GM18868 (cell line): Measurements from ENCODE around the gene PDCD1LG2.
A peak's percentile ranks its signal among the peaks of the same experiment; 100 is the strongest.
"Not testable (repeated sequence)": the region's sequence is repeated elsewhere in the genome, so short reads cannot be mapped to it uniquely, and the experiment has no call there.

Experiments used
- ATAC-seq: cut with Tn5 transposase; IDR thresholded peaks from one replicate; pipeline ENCODE4 v1.9.1; 2021; ENCODE audit warnings: mild to moderate bottlenecking, moderate library complexity; ENCODE audit not compliant: unreplicated experiment

The PDCD1LG2 gene

DNA sequence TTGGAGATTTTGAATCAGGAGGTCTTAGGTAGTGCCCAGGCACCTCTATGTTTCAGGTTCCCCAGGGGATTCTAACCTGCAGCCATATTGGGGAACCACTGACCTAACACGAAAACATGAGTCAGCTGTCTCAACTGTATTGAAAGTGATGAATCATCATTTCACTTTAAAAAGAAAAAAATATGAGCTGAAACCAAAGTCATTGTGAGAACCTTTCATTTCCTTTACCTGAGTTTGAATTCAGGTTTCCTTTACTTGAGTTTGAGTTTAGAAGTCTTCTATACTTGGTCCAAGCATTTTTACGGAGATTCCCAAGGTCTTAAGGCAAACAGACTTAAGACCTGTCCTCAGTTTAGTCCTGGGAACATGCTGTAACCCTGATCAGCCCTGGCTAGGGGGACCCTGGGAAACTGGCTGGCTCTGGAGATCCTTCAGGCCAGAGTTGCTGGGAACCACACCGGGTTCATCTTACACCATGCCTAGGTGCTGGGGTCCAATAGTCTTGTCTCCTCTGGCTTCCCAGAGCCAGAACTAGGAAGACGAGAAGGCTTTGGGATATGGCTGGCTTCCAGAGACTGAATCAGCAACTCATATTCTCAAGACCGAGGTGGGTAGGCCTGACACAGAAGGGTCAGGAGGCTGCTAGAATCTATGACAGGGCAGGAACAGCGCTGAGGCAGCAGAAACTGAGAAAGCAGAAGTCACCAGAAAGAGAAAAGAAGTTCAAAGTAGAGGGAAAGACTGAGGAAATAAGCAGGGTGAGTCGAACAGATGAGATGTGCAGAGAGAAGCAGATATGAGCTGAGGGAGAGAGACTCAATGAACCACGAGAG is 16.4 kb upstream of the PDCD1LG2 start:
- ATAC-seq: peak; percentile 81

DNA sequence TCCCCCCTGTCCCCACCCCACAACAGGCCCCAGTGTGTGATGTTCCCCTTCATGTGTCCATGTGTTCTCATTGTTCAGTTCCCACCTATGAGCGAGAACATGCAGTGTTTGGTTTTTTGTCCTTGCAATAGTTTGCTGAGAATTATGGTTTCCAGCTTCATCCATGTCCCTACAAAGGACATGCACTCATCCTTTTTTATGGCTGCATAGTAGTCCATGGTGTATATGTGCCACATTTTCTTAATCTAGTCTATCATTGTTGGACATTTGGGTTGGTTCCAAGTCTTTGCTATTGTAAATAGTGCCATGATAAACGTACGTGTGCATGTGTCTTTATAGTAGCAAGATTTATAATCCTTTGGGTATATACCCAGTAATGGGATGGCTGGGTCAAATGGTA is 15.6 kb upstream of the PDCD1LG2 start:
- not testable (repeated sequence) for ATAC-seq

DNA sequence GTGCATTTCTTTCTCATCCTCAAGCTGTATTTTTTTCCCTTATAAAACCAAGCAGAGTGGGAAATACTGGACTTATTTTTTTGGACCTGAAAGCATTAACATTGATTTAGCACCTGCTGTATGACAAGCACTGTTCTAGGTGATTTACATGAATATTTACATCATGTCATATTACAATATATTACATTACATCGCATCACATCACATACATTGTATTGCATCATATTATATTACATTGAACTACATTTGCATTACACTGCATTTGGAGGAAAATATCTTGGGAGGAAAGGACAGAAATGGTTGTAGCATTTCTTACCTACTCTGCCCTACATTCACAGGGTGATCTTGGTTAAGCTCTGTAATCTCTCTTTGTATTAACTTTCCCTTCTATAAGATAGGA is 11.2 kb upstream of the PDCD1LG2 start:
- ATAC-seq: no peak

DNA sequence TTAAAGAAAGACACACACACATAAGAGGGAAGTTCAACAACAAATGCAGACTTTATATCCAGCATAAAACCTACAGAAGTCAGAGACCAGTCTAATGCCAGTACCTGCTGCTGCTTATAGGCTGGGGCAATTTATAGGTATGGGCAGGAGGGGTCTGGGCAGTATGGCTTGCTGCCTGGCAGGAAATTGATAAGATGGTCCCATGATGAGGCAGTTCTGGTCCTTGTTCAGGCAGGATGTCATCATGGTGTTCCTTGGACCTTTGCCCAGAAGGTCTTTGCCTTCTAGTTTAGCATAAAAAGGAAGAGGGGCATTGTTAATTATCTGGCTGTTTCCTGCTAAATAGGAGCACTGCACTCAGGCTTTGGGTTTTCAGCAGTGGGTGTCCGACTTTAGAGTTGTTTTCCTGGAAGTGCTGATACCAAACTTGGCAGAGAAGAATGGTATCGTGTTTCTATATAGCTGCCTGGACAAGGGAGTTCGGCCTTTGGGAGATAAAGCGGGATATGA is 10.4 kb upstream of the PDCD1LG2 start:
- ATAC-seq: no peak

DNA sequence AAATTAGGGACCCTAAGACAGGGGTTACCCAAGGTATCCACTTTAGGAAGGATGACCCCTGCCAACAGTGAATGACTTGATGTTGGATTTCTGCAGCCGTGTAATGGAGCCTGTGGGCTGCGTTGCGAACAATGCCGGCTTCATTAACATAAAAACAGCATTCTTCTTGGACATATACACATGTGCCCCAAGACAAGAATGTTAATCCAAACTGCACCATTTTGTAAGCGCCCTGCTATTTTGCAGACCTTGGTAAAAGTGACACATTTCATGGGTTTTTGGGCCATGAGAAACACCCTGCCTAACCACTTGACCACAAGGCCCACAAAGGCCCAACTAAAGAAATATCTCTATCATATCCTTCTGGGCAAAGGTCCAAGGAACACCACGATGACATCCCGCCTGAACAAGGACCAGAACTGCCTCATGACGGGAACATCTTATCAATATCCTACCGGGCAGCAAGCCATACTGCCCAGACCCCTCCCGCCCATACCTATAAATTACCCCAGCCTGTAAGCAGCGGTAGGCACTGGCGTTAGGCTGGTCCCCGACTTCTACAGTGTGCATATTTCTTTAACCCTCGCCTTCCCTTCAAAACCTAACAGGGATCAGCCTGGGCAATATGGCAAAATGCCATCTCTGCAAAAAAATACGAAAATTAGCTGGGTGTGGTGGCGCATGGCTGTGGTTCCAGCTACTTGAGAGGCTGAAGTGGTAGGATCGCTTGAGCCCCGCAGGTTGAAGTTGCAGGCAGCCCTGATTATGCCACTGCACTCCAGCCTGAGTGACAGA is 9.7 kb upstream of the PDCD1LG2 start:
- ATAC-seq: no peak

DNA sequence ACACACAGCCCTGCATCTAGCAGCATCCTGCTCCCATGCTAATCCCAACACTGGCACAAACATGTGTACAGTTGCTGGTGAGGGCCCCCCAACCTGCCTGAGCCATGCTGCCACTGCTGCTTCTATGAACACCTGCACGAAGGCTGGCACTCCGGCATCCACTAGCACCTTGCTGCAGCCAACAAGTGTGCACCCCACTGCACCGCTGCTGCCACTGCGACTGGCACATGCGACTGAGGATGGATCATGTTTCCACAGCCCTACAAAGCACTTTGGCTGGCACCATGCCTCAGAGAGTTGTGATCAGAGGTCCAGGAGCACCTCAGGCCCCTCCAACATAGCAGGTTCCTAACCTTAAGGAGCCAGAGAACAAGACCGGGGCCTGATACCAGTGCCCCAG is 7.8 kb upstream of the PDCD1LG2 start:
- ATAC-seq: no peak

DNA sequence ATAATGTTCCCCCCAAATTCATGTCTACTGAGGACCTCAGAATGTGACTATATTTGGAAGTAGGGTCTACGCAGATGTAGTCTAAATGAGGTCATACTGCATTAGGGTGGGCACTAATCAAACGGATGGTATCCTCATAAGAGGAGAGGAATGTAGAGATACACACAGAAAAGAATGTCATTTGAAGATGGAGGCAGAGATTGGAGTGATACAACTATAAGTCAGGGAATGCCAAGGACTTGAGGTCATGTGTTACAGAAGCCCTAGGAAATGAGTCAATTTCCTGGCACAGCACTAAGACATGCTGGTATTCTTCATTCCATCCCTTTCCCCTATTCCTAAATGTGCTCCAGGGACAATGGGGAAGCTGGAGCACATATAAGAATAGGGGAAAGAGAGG is 758 bp upstream of the PDCD1LG2 start:
- ATAC-seq: no peak

DNA sequence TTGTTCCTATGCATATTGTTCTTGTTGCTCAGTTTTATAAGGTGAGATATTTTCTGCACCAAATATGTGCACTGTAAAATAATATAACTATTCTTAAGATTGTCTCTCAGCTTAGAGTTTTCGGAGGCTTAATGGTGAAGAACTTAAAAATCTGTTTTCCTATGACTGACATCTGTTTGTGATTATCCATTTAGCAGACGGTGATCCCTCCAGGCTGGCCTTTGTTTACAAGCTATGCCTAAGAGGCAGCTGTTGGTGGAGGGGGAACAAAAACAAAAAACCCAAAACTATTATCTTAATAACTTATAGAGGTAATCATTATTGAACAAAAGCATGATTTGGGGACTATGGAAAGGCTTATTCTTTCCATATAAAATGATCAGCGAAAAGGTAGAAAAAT is 658 bp downstream of the PDCD1LG2 start:
- no peak for ATAC-seq

DNA sequence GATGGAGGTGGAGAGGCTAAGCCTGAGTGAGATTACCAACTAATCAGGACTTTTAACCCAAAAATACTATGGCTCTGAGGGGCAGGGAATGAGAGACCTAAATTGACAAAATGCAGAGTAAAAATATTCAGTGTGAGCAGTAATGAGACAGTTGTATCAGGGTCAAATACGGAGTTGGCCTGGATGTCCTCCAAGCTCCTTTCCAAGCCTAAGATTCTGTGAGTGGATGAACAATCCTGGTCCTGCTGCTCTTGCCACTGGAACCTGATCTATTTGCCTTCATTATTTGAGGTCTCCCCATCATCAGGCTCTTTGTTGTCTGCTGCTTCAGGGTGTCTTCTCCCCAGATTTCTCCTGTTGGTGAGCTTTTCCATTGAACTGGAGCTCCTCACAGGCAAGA is 1.1 kb downstream of the PDCD1LG2 start:
- no peak for ATAC-seq

DNA sequence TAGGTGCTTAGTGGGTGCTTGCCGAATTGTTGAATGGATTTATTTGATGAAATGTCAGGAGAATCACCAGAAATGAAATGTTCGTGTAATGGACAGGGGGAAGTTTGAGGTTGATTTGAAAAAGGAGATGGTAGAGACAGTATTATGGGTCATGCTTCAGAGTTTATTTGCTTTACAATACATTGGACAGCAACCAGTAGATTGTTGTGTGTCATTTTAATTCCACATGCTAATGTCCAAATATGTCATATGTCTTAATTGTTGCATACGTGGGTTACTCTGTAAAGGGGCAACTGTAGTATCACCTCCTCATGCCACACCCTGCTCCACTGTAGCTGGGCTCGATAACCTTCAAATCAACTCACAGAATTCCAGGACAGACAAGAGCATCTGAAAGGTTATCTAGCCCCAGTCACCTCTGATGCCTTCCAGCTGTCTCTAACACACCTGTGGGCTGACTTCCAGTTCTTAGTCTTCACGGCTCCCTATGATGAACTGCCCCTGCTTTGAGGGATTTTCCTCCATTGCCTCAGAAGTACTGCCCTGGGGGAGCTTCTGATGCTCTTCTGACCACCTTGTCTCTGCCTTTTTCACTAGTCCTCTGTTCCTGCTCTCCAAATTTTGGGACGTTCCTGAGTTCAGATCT is 1.7 kb downstream of the PDCD1LG2 start:
- ATAC-seq: no peak

DNA sequence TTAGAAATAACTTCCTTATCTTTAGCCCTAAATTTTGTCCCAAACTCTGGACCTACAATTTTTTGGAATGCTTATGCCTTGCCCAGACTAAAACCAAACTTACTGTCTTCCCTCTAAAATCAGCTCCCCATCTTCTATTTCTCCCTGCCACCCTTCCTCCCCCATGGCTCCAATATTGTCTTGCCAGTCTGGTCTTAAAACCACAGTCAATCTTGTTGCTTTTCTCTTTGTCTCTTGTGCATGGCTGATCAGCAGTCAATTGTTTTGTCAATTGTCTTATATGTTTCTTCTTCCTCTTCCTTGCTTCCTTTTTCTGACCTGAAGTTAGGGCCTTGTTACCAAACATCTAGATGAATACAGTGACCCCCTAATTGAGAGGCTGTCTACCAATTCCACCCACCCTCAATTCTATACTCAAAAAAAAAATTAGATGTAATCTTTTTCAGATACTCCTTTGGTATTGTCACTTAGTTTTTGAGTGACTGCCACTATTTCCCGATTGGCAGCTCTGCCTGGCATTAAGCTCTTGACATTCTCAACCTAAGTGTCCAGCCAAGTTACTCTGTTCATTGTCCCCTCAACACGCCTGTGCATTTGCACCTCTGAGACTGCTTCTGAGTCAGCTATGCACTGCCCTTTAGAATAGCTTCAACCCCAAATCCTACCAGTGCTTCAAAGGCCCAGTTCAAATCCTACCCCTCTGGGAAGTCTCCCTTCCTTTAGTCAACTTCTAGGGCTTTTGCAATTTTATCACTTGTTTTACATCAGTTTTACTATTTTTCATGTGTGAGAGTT is 2.5 kb downstream of the PDCD1LG2 start:
- no peak for ATAC-seq

DNA sequence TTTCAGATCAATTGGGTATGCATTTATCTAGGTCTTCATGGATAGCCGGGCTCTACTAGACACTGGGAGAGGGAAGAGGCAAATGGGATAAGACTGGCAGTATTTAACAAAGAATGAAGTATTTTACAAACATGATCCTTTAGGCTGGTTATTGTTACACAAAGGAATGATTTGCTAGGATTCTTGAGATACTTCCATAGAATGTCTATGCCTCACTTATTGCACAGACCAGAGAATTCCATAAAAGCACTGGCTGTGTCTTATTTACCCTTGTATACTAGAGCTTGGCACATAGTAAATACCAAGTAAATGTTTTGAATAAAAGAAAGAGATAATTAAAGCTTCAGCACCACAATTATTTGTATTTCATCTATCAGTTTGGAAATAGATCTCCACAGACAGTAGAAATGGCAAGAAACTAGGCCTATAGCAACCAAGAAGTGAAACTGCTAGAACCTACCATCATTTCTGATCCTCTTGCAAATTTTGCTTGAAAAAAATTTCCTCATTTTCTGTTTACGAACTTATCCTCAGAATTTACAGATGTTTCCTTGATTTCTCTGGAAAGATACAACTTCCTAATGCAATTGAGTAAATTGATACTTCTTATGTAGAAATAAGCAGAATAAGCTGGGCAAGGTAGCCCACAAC is 3.8 kb downstream of the PDCD1LG2 start:
- no peak for ATAC-seq

DNA sequence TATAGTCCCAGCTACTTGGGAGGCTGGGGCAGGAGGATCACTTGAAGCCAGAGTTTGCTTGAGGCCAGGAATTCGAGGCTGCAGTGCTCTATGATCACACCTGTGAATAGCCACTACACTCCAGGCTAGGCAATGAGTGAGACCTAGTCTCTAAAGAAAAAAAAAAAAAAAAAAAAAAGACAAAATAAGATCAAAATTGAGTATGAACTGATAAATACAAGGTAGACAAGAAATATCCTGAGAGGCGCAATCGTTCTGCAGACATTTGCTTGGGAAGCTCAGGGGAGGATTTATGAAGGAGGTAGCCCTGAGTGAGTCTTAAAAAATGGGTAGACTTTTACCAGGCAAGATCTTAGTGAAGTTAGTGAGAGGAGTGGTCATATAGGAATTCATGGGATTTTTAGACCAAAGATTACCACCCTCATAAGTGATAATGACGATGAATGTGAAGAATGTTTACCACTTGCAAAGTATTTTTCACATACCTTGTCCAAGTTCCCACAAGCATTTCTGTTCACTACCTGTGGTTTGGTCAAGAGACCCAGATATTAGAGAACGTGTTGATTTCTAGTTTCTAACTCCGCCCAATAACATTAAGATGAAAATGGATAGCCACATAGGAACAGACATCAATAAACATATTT is 4.4 kb downstream of the PDCD1LG2 start:
- ATAC-seq: no peak

DNA sequence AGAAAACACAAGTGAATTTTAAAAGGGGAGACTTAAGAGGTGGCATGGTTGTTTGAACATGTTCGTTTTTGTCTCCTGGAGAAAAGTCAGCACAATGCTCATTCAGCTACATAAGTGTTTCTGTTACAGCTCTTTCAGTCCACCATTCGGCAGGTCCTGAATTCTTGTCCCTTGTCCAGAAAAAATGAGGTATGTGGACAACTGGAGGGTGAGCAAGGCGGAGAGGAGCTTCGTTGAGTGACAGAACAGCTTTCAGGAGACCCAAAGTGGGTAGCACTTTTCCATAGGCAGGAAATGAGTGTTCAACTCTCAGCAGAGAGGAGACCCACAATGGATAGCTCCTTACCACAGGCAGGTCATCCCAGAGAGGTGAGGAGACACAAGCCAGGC is 4.9 kb downstream of the PDCD1LG2 start:
- no peak for ATAC-seq

DNA sequence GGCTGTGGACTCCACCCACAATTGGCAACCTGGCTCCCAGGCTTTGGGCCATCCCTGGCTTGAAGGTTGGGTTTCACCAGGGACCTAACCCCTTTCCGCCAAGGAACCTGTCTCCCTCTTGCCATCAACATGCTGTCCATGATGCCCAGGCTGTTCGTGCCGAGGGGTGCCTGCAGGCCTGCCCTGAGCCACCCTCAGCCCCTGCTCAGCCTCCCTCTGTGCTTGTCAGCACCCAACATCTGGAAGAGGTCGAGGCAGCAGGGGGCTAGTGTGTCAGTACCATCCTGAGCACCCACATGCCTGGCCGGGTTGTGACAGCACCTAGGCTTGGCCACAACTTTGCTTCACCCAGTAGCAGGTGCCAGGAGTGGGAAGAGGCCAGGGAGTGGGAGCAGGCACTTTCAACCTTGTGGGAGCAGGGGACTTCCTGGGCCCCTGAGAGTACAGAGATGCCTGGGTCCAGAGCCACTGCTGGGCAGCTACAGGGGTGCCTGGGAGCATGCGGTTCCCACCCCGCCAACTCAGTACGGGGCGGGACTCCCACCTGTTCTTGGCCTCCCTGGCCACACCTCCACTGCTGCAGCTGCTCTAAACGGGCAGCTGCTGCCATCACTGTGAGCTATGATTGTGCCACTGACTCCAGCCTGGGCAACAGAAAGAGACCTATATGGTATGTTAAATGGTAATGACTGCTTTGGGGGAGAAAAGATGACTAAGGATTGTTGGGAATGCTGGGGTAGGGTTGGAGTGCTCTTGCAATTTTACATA is 6.3 kb downstream of the PDCD1LG2 start:
- no peak for ATAC-seq

DNA sequence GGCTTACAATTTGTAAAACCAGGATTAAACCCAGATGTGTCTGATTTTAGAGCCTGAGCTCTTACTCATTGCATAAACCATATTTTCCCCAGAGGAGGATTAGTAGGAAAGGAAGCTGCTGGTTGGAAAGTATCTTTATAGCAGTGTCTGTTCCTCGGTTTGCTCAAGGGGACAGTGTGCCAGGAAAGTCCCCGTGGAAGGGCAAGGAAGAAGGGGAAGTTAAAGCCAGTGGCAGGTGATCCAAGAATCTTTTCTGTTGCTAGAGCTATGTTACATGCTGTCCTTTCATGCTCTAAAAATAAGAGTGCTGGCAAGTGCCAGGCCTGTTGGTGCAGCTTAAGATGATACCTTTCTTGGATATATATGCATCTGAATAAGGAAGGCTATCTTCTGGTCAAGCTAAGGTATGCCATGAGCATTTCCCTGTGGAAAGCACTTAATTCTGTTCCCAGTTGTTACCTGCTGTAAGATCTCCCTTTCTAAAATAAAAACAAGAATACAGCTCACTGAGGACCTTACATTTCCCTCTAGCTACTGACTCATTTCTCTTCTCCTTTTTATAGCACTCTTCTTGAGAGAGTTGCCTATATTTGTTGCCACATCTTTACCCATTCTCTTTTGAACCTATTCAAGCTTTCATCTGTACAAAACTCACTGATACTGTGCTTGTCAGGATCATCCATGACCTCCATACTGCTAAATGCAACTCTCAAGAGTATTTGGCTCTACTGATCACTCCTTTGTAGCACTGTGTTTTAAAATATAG is 8.0 kb downstream of the PDCD1LG2 start:
- peak; percentile 79 for ATAC-seq

DNA sequence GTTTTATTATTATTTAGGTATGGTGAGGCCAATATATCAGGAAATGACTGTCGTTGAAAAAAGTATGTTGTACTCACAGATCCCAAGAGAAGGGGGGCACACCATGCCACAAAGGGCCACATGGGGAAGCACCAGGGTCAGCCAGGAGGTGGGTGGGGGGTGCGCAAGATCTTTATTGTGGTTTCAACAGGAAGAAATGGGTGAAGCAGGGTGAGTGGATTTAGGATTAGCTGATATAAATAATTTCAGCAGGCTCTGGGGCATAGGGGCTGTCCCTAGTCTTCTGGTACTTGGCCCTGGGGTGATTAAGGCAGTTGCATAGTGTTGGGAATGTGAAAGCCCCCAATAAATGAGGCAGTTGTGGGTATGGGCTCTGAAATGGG is 8.6 kb downstream of the PDCD1LG2 start:
- peak; percentile 37 for ATAC-seq

DNA sequence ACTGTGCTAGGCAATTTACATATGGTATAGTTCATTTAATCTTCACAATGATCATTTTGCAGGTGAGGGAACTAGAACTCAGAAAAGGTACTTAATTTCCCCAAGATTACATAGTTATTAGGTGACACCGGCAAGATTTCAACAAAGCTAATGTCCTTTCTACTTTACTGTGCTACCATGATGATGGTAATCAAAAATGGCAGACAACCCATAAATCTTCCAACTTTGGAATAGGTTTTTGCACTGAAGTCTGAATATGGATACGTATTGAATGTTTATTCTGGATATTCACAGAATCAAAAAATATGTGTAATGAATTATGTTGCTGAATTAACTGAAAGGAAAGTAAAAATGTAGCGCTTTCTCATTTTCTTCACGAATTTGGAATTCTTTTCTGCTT is 13.8 kb downstream of the PDCD1LG2 start:
- ATAC-seq: no peak
